Activated B cell treated with CpG ODN at 0.5 μM for 24 hours (primary cell): ENCODE data around the gene CXCR6. TPM values are rescaled to one million over a fixed set of nuclear protein-coding genes. Genes with fewer than 3 reads are reported as not detected.

ENCODE experiments used
- ATAC-seq: fragments of 200-7000 bp; cut with Tn5 transposase; one replicate; pipeline ENCODE4 v1.10.0; 2021; ENCODE audit warnings: low read depth, mild to moderate bottlenecking, moderate library complexity
- CTCF ChIA-PET: fragments of 350-600 bp; sonication (Branson Sonifier 250); formaldehyde crosslinking; loops from one replicate; lab custom pipeline; 2021; ENCODE audit warnings: antibody characterized with exemption; lab: Charles Lee
- POLR2A ChIA-PET: fragments of 350-600 bp; sonication (Branson Sonifier 250); formaldehyde crosslinking; loops from one replicate; lab custom pipeline; 2021; ENCODE audit warnings: antibody characterized with exemption; lab: Charles Lee
- DNase-seq: peaks from one replicate; pipeline ENCODE4 v3.0.0; 2022
- H3K27ac Mint-ChIP-seq: one replicate; pipeline ENCODE4 v1.8.0; 2020; ENCODE audit warnings: mixed read lengths
- H3K27me3 Mint-ChIP-seq: one replicate; pipeline ENCODE4 v1.8.0; 2021; ENCODE audit warnings: mixed read lengths
- H3K36me3 Mint-ChIP-seq: one replicate; pipeline ENCODE4 v1.8.0; 2021; ENCODE audit warnings: low read depth, mixed read lengths
- H3K4me1 Mint-ChIP-seq: one replicate; pipeline ENCODE4 v1.8.0; 2021; ENCODE audit warnings: mixed read lengths
- H3K4me3 Mint-ChIP-seq: one replicate; pipeline ENCODE4 v1.8.0; 2020; ENCODE audit warnings: mild to moderate bottlenecking, mixed read lengths
- H3K9me3 Mint-ChIP-seq: one replicate; pipeline ENCODE4 v1.8.0; 2020; ENCODE audit warnings: mixed read lengths
- intact Hi-C: fragments of 100-400 bp; cut with micrococcal nuclease; formaldehyde crosslinking; loops from one replicate; pipeline ENCODE4 v1.15.1; 2024
- total RNA-seq: library from RNA; stranded (reverse); gene quantifications from 2 replicates; pipeline ENCODE4 v1.2.3, GENCODE V29; 2022
- TF ChIP-seq, protein P1 (sequence below): fragments of 200-600 bp; IDR thresholded peaks from one replicate; pipeline ENCODE4 v1.8.0; 2022; ENCODE audit warnings: antibody characterized with exemption, mild to moderate bottlenecking

CXCR6 gene
- total RNA-seq, 1 donor from 2014 or later = not detected

DNA sequence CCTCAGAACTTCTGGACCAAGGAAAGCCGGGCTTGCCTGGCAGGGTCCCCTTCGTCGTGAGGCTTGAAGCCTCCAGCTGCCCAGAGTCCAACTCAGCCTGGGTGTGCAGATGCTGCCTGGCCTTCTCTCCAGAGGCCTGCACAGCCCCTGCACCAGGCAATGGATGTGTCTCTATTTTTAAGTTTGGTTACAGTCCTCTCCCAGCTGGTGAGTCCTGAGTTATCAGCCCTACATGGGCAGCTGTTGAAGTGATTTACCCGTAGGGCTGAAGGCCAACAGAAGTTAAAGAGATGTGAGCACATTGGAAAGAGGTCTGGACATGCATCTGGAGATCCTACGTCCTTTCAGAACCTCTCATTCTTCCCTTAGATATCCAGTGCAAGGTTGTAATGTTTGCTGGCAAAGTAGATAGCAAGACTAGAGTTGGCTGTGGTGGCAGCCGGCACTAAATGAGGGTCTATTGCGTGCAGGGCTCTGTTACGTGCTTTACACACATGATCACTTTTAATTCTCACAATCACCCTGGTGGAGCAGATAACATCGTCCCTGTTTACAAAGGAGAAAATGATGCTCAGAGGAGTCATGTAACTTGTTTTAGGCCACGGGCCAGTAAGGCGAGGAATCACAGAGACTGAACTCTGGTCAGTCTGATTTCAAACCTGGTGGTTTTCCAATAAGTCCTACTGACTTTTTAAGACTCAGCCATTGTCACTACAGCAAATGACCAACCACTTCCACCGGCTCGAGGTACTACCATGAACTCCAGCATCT is 42.5 kb downstream of the CXCR6 start:
- POLR2A ChIA-PET = no interaction called here
- H3K27ac Mint-ChIP-seq = no peak overlapping the region

DNA sequence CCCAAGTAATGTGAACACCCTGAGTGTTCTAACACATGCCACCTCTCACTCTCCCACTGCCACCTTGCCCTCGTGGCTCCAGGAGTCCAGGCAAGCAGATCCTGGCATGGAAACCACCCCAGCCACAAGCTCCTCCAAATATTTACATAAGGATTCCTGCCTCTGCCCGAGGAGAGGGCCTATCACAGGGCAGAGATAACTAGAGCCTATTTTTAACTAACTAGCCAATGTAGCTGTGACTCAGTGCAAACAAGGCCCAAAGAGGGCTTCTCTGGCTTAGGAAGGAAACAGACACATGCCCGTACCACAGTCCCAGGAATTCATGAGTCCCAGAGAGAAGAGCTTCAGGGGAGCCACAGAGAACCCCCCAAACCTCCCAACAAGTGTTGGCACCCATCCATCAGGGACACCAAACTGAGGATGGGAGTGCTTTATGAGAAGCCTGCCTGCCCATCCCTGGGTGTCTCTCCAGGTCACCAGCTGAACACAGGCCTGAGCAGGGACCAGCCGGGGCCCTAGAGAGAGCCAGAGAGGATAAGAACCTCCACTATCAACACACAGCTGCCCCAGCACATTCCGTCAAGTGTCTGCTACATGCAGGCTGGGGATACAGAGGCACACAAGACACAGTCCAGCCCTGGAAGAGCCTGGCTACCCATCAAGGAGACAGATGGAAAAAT is 43.2 kb downstream of the CXCR6 start:
- Mint-ChIP-seq H3K9me3 (no peaks in the 10 kb centered on the region), H3K4me1 (peaks cover 5% of the 10 kb centered on the region), H3K36me3 (peaks cover 50% of the 10 kb centered on the region), H3K4me3 (no peak overlapping the region), H3K27me3 (no peaks in the 10 kb centered on the region), H3K27ac (no peak overlapping the region)
- ATAC-seq = no peak
- TF ChIP-seq, protein P1, sequence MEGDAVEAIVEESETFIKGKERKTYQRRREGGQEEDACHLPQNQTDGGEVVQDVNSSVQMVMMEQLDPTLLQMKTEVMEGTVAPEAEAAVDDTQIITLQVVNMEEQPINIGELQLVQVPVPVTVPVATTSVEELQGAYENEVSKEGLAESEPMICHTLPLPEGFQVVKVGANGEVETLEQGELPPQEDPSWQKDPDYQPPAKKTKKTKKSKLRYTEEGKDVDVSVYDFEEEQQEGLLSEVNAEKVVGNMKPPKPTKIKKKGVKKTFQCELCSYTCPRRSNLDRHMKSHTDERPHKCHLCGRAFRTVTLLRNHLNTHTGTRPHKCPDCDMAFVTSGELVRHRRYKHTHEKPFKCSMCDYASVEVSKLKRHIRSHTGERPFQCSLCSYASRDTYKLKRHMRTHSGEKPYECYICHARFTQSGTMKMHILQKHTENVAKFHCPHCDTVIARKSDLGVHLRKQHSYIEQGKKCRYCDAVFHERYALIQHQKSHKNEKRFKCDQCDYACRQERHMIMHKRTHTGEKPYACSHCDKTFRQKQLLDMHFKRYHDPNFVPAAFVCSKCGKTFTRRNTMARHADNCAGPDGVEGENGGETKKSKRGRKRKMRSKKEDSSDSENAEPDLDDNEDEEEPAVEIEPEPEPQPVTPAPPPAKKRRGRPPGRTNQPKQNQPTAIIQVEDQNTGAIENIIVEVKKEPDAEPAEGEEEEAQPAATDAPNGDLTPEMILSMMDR = no peak
- intact Hi-C loops = no loop called here
- ChIA-PET POLR2A (no interaction called here), CTCF (no interaction called here)
- no peak for DNase-seq

More for the DNA sequence above, 42.5 kb downstream of the CXCR6 start:
- no peak for ATAC-seq
- intact Hi-C loops = no loop called here
- no peak for DNase-seq
- peaks cover 58% of the 10 kb centered on the region for H3K36me3 Mint-ChIP-seq
- no peak overlapping the region for H3K4me3 Mint-ChIP-seq
- H3K4me1 Mint-ChIP-seq = peaks cover 9% of the 10 kb centered on the region
- TF ChIP-seq, protein P1 = no peak
- CTCF ChIA-PET = no interaction called here
- no peaks in the 10 kb centered on the region for H3K27me3 Mint-ChIP-seq
- H3K9me3 Mint-ChIP-seq = no peaks in the 10 kb centered on the region

DNA sequence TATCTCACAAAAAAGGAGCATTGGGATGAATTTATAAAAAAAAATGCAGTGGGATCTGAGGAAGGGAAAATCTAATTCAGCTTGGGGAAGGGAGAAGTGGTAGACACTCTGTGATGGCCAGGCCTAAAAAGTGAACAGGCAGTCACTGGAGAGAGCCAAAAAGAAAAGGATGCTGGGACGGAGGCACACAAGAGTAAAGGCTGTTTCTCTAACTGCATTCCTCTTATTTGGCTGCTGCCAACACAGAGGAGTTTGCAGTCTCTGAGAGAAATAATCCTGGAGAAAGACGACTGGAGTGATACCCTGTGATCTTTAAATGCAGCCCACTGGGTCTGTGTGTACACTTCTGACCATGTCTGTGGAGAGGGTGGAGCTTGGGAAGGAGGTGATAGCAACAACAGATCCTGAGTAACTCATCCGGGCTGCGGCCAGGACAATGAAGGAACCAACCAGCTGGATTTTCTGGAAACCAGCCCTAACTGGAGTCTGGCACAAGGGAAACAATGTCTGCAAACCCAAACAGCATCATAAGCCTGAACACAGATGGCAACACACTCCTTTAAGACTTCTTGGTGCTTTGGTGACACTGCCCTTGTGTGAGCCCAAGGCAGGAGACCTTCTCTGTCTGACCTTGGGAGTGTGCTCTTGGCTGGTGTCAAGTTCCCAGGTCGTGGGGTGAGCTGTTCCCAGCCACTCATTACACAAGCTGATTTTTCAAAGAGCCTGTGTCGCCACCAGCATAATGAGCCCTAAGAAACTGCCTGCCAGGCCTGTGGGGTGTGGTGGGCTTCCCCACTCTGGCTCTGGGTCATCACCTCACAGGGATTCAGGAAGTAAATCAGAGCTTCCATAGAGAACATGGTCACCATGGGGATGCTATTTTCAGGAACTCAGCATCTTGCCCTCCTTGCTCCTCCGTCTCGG is 44.4 kb downstream of the CXCR6 start:
- H3K27me3 Mint-ChIP-seq = no peaks in the 10 kb centered on the region
- no peaks in the 10 kb centered on the region for H3K9me3 Mint-ChIP-seq
- peaks cover 43% of the 10 kb centered on the region for H3K36me3 Mint-ChIP-seq
- POLR2A ChIA-PET = no interaction called here
- H3K4me3 Mint-ChIP-seq = no peak overlapping the region
- no peak for DNase-seq
- no peak for ATAC-seq
- H3K27ac Mint-ChIP-seq = no peak overlapping the region
- TF ChIP-seq, protein P1 = no peak
- intact Hi-C loops = no loop called here
- peaks cover 15% of the 10 kb centered on the region for H3K4me1 Mint-ChIP-seq
- CTCF ChIA-PET = no interaction called here

DNA sequence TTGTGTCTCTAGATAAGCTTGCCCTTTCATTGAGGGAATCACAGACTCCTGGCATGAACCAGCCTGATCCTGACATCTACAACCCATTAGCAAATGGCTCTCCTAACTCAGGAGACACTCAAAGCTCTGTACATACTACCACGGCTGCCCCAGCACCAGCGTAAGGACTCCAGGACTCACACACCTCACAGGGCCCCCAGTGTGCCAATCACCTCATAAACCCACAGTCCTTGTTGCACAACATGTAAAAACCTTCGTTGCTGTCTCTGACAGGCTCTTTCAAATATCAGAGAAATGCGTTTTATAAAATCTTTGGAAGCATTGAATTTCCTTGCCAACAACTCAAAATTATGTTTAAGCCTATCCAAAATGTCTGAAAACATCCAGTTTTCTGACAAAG is 45.1 kb downstream of the CXCR6 start:
- no peaks in the 10 kb centered on the region for H3K27me3 Mint-ChIP-seq
- no peaks in the 10 kb centered on the region for H3K9me3 Mint-ChIP-seq
- H3K36me3 Mint-ChIP-seq = peaks cover 36% of the 10 kb centered on the region
- no peak overlapping the region for H3K4me3 Mint-ChIP-seq
- ChIA-PET POLR2A (no interaction called here), CTCF (no interaction called here)
- TF ChIP-seq, protein P1 = no peak
- intact Hi-C loops = no loop called here
- no peak overlapping the region for H3K27ac Mint-ChIP-seq
- no peak for DNase-seq
- ATAC-seq = no peak
- H3K4me1 Mint-ChIP-seq = peaks cover 23% of the 10 kb centered on the region
